CD4-positive, alpha-beta T cell treated with Interleukin-17A for 1 hour (primary cell): Measurements from ENCODE around the gene TMEM266.

ENCODE experiments used
- DNase-seq: peaks from one replicate; pipeline ENCODE4 v3.0.0-alpha.2; 2020

The TMEM266 gene

GRCh38 chr15:76070921-76071635, 11.3 kb downstream of the TMEM266 start:
- DNase-seq, result no peak

- no peak for DNase-seq
These were observed 12.0 kb downstream of the TMEM266 start for GRCh38 chr15:76071806-76072205.

GRCh38 chr15:76073554-76073953, 13.8 kb downstream of the TMEM266 start:
- no peak for DNase-seq

- no peak for DNase-seq
These were observed 15.3 kb downstream of the TMEM266 start for GRCh38 chr15:76075046-76075445.

GRCh38 chr15:76078285-76078877, 18.6 kb downstream of the TMEM266 start:
- no peak for DNase-seq

GRCh38 chr15:76084256-76084655, 24.5 kb downstream of the TMEM266 start:
- no peak for DNase-seq

- DNase-seq, result no peak
These were observed 38.9 kb downstream of the TMEM266 start for GRCh38 chr15:76098685-76099084.

- DNase-seq, result no peak
These were observed 39.6 kb downstream of the TMEM266 start for GRCh38 chr15:76099388-76099787.

GRCh38 chr15:76100361-76100760, 40.6 kb downstream of the TMEM266 start:
- no peak for DNase-seq

GRCh38 chr15:76101655-76102054, 41.9 kb downstream of the TMEM266 start:
- DNase-seq, result no peak

GRCh38 chr15:76105391-76105790, 45.6 kb downstream of the TMEM266 start:
- DNase-seq, result no peak

- DNase-seq, result no peak
These were observed 46.1 kb downstream of the TMEM266 start for GRCh38 chr15:76105911-76106310.

- no peak for DNase-seq
These were observed 47.4 kb downstream of the TMEM266 start for GRCh38 chr15:76107169-76107568.

- DNase-seq, result no peak
These were observed 48.4 kb downstream of the TMEM266 start for GRCh38 chr15:76108021-76108723.

GRCh38 chr15:76109046-76109445, 49.3 kb downstream of the TMEM266 start:
- DNase-seq, result no peak

GRCh38 chr15:76114561-76114960, 54.8 kb downstream of the TMEM266 start:
- DNase-seq, result no peak

GRCh38 chr15:76116138-76116885, 56.5 kb downstream of the TMEM266 start:
- DNase-seq, result no peak

- DNase-seq, result no peak
These were observed 57.4 kb downstream of the TMEM266 start for GRCh38 chr15:76117181-76117580.

GRCh38 chr15:76118767-76119166, 59.0 kb downstream of the TMEM266 start:
- DNase-seq, result no peak

- no peak for DNase-seq
These were observed 63.2 kb downstream of the TMEM266 start for GRCh38 chr15:76123031-76123430.

GRCh38 chr15:76127169-76127568, 67.4 kb downstream of the TMEM266 start:
- DNase-seq, result no peak

GRCh38 chr15:76127880-76128279, 68.1 kb downstream of the TMEM266 start:
- no peak for DNase-seq

GRCh38 chr15:76134537-76134936, 74.8 kb downstream of the TMEM266 start:
- DNase-seq, result no peak
